Mesenteric fat pad (tissue), 1 donor: Measurements from ENCODE around the gene PEX19. TPM values are rescaled to one million over a fixed set of nuclear protein-coding genes. Genes with fewer than 3 reads are reported as not detected.

Source experiments
- DNase-seq: peaks from one replicate; pipeline ENCODE4 v3.0.0-alpha.2; 2020; ENCODE audit warnings: low spot score
- total RNA-seq: library from RNA; stranded (reverse); fragmentation: NEBNext Ultra II Directional; extraction: Animal tissue kit (Norgen Biotek cat#: 25700); gene quantifications from one replicate; pipeline ENCODE4 v1.2.1, GENCODE V29; 2021
- donor health status: DM: yes; HTN: yes; CAD: no.

The PEX19 gene
- total RNA-seq, 1 donor from 2014 or later: 144 TPM

DNA sequence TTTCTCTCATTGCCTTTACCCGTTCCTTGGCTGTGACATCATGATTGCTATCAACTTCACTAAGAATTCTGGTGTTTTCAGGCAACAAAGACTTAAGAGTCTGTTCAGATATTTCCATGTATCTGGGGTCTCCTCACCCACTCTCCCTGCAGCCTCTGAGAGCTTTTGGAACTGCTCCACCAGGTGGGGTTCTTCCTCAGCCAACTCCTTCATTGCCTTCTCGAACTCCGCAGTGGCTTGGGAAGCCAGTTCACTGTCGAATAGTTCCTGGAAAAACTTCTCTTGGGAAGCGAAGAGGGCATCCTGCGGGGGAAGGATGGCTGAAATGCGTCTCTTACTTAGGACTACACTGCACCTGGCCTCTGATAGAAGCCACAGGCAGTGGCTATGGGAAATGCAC is 2.1 kb downstream of the PEX19 start:
- no peak for DNase-seq

DNA sequence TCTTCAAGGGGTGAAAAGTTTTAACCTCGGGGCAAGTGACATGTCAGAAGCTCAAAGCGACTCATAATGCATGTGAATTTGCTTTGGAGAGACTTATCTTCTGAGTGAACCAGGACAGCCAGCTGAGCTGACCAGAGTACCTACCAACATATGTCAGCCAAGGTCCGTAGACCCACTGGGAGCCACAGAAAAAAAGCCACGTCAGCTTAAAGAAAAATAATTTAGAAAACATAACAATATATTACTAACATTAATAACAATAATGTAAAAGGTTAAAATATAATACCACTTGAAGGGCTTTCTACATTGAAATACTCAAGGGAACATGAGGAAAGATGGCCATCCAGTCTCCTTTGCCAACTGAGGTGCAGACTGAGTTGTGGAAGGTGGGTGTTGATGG is 6.9 kb downstream of the PEX19 start:
- no peak for DNase-seq

DNA sequence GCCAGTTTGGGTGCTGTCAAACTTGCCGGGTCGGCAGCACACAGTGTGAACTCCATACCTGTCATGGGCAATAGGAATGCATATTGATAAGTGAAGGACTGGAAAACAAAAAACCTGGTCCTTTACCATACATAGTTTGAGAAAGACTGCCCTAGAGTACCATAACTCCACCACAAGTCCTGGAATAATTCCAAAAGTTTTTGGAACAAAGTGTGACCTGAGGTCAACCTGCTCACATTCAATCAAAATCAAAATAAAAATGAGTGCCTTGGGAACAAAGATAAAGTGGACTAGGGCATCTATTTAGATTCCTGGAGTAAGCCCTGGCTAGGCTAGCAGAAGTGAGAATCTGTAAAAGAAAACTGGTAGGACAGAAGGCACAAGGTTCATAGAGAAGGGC is 7.6 kb downstream of the PEX19 start:
- DNase-seq: no peak

DNA sequence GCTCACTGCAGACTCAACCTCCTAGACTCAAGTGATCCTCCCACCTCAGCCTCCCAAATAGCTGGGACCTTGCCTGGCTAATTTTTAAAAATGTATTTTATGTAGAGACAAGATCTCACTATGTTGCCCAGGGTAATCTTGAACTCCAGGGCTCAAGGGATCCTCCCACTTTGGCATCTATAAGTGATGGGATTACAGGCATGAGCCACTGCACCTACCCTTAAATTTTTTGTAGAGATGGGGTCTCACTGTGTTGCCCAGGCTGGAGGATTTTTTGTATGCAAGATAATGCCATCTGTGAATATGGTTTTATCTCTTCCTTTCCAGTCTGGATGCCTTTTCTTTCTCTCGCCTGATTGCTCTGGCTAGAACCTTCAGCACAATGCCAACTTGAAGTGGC is 13.9 kb downstream of the PEX19 start:
- no peak for DNase-seq

DNA sequence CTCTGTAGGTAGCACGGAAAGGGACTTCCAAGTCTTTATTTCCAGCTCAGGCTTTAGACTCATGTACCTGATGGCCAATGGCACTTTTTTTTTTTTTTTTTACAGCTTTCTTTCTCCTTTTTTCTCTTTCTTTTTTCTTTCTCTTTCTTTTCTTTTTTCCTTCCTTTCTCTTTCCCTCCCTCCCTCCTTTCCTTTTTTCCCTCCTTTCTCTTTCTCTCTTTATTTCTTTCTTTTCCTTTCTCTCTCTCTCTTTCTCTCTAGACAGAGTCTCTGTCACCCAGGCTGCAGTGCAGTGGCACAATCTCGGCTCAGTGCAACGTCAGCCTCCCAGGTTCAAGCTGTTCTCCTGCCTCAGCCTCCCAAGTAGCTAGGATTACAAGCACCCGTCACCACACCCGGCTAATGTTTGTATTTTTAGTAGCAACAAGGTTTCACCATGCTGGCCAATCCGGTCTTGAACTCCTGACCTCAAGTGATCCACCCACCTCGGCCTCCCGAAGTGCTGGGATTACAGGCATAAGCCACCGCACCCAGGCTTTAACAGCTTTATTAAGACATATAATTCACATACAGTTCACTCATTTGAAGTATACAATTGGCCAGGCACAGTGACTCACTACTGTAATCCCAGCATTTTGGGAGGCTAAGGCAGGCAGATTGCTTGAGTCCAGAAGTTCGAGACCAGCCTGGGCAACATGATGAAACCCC is 17.5 kb downstream of the PEX19 start:
- no peak for DNase-seq

DNA sequence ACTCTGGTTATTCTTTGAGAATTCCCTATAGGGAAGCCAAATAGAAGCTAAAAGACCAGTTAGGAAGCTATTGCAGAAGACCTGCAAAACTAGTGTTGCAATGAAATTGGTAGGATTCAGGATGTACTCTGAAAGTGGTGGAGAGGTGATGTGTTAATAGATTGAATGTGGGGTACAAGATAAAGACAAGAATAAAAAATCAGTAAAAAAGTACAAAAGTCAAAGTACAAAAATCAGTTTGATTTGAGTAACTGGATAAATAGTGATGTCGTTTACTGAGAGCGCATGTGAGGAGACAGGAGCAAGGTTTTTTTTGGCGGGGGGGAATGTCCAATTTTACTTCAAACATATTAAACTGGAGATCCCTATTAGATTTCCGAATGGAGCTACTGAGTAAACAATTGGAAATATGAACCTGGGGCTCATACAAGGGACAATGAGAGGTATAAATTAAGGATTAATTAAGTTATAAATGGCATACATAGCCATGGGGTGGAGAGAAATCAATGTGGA is 20.1 kb downstream of the PEX19 start:
- no peak for DNase-seq

DNA sequence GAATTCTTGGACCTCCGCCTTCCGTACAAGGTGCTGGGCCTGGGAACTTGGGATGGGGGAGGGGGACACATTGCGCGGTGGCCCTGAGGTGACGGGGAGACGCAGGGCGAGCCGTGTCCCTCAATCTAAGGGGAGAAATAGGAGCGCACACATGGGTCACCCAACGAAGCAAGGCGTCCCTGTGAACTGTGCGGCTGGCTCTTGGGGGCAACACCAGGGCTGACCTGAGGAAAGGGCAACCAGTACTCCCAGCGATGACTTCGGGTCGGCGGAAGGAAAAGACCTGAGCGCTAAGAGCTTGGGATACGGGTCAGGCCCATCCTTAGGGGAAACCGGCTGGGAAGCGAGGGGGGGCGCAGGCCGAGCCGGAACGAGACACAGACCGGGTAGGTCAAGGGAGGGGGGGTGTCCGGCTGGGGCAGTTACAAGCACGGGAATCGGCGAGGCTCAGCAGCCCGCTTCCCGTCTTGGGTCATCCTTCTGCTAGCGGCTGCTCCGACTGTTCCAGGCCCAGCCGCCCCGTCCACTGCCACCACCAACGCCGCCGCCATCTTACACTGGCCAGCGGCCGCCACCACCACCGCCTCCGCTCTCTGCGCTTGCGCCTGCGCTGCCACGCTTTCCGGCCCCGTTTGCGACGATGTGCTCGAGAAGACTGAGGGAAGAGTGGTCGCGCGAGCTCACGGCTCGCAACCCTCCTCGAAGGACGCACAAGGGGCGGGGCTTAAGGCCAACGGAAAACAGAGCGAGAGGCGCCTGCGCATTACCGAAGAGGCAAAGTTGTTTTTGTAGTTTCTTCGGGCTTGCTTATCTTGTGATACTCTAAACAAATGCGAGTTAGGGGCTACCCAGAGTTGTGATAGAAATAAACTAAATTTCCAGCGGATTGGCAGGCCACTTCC is 22.8 kb downstream of the PEX19 start, which contains the start of gene DCAF8:
Gene DCAF8, minus strand, starts transcription at position 657 of the 902 bp plus-strand sequence. CDS start 18,541 bp downstream, outside the sequence.
- peak; percentile 99 for DNase-seq

DNA sequence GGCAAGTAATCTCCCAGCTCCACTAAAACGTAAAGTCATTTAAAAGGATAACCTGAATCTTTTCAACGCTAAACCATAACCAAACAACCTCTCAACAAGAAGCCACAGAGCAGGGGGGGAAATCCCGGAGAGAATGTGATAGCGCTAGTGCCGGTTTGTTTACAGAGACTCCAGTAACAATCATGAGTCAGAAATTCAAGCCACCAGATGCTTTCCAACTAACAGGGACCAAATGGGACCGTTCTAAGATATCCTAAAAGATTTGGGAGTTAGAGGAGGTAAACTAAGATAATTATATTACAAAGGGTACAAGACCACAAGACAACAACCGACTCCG is 23.4 kb downstream of the PEX19 start:
- no peak for DNase-seq

DNA sequence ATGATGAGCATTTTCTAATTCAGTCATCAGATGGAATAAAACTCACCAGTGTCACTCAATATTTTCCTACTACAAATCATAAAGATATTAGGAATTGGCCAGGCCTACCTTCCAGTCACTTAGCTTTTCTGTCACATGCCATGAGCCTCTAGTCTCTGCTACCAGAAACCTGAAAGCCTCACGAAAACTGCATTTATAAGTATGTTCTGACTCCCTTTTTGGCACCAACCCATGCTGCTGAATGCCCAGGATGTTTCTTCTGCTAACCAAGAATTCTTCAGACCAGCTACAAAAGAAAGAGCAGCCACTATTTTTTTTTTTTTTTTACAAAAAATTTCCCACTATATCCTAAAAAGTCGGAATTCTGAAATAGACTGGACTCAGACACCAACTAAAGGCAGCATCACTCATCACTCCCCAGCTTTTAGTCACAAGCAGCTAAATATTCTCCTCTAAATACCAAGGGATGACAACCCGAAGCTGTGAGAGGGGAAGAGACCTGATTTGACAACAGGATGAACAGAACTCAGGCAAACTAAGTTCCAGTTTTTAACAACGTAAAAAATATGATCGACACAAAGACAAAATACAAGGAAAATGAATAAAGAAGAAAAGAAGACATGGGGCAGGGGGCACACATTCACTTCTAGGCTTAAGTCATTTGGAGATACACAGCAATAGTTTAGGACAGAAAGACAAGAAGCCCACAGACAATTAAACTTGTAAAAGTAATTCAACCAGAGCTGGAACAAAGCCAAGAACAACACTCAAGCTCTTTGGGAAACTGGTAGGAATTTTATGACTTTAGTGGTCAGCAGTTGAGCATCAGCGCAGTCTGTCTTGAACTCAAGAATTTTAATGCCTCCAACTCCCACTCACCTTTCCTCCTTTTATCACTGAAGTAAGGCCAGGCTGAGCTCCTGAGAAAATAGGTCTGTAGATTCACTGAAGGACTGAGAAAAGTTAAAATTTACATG is 24.2 kb downstream of the PEX19 start:
- DNase-seq: no peak

DNA sequence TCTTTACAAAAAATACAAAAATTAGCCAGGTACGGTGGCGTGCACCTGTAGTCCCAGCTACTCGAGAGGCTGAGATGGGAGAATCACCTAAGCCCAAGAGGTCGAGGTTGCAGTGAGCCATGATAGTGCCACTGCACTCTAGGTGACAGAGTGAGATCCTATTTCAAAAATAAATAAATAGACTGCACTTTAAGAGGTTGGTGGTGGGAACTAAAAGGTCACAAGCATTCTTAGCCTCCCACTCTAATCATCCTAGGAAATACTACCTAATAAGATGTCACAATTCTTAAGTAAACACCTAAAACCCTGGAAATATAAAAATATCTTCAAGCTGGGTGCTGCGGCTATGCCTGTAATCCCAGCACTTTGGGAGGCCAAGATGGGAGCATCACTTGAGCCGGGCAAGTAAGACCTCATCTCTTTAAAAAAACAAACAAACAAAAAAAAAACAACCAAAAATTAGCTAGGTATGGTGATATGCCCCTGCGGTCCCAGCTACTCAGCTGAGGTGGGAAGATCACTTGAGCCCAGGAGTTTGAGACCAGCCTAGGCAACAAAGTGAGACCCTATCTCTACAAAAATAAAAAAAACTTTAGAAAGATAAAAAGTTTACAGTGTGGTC is 26.6 kb downstream of the PEX19 start:
- no peak for DNase-seq

DNA sequence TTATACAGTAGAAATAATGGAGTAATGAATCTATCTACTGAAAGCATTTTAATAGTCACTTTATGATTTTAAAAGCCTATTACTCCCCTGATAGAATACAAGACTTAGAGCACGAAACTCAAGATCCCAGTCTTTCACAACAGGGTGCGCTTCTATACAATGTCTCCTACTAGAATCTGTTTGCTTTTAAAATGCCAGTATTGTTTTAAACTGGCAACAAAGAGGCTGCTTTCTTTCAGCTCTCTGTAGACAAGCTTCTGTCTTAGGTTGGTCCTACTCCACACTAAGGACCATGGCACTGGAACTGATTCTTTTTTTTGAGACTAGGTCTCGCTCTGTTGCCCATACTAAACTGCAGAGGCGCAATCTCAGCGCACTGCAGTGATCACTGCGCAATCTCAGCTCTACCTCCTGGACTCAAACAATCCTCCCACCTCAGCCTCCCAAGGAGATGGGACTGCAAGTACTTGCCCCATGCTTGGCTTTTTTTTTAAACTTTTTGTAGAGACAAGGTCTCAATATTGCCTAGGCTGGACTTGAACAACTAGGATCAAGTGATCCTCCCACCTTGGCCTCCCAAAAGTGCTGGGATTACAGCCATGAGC is 27.4 kb downstream of the PEX19 start:
- DNase-seq: no peak

DNA sequence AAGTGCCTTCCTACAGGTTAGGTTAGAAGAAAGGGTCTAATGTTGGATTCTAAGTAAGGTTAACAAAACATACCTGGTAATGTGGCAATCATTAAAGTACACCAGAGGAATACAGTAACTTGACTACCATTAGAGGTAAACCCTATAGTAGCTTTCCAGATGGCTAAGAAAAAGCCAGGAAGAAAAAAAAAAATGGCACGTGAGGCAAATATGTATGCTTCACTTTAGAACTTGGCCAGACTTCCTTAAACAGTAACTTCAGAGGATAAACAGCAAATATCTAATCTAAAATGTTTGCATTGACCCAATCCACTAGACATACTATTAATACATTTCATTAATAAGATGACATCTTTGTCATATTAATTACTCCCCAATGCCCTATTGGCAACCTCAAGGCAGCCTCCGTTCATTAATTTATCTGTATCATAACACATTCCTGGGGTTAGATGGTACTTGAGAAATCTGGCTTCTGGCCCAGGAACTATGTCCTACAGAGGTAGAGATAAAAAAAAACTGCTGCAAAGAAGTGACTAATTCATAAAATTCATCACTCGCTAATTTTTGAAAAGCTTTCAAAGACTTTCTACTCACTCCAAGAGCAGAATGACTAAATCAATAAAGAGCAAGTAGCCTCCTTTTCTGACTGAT is 28.4 kb downstream of the PEX19 start:
- DNase-seq: no peak

DNA sequence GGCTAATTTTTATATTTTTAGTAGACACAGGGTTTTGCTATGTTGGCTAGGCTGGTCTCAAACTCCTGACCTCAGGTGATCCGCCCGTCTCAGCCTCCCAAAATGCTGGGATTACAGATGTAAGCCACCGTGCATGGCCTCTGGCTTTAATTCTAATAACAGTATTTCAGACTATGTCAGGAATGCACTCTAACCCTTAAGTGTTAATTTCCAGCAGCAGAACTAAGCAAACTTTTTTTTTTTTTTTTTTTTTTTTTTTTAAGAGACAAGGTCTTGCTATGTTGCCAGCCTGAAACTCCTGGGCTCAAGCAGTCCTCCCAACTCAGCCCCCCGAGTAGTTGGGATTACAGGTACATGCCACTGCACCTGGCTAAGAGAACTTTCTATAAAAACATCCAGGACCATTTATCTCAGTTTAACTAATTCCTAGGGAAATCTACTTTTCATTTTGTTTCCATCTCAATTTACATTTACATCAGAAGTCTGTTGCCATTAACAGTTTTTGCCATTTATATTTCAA is 29.1 kb downstream of the PEX19 start:
- no peak for DNase-seq

DNA sequence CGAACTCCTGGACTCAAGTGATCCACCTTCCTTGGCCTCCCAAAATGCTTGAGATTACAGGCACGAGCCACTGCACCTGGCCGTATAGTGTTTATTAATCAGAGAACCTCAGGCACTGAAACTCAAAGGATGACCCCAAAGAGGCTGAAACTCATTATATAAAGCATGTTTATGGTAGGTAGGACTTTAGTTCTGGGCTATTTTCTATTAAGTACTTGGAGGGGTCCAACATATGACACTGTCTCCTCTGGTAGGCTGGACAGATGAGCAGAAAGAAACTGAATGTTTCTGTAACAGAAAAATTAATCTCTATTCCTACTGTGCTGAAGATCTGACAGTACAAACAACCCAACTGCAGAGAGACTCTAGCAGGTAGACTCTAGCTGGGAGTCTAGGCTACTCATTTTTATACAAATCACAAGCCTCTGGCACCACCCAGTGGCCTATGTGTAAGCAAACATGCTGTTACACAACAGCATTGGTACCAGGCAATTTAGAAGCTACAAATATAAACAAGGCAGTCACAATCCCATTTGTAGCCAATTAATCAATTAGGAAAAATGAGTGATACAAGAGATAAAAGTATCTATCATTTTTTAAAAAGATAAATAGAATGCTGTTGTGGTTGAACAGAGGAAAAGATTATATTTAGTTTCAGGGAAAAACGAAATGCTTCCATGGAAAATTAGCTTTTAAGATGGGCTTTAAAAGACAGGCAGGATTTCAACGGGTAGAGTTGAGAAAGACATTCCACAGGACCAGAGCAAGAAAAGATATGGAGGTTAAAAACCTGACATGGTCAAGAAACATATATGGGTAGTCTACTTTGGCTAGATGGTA is 33.0 kb downstream of the PEX19 start:
- DNase-seq: no peak

DNA sequence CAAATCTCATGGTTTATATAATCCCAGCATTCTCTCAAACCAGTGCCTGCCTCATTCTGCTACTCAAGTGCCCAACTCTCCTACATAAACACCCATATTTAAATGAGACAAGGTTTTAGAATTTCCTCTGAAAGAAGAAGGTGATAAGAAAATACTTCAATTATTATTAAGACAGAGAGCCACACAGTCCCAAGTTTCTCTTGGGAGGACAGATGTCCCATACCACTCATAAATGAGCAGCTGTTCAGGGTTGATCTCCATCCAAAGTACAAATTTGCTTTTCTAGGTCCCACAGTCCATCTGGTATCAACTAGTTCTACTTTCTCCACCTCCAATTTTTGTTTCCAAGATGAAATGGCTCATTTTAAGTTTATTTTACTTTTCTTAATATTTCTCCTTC is 33.9 kb downstream of the PEX19 start:
- DNase-seq: no peak

DNA sequence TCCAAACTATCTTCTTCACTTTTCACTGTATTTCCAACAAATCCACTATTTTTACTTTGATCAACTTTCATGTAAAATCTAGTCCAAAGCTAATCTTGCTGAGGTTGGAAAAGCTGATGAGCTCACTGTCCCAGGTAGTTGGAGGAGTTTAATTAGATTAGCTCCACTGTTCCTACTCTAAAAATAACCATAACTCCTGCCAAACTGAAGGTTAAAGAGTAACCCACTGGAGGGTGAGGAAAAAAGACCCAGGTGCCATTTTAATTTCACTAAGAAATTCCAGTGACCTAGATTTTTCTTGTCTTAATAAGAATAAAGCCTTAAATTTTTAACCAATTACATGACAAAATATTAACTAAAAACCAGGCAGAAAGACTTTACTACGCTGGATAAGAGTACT is 37.9 kb downstream of the PEX19 start:
- no peak for DNase-seq

DNA sequence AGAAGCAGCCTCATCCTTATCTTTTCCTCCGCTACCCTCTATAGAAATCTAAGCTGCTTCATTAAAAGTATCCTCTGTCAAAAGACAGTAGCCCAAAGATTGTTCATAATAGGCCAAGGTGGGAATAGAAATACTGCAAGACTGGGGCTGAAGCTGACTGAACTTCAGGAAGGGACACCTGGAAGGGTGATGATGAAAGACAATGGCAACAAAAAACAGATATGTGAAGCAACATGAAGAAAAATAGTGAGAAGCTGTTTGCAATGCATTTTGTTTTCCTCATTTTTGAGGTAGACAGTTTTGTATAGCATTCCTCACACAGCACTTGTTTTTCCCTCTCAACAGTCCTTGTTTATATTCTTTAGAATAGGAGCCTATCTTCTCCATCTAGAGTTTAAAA is 39.5 kb downstream of the PEX19 start:
- no peak for DNase-seq

DNA sequence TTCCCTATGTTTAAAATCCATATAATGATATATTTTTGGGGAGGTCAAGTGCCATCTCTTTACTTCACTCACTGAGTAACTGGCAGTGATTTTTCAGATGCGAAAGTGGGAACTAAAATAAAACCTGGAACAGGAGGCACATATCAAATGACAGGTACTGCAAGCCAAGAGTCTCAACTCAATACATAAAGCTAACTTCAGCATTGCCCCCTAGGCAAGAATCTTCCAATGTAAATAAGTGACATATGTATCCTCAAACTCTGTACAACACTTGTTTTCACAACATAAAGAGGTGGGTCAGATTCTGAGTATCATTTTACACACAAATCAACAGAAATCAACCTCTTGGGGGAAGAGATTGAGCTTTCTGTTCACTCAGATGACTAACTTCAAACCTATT is 40.7 kb downstream of the PEX19 start:
- DNase-seq: no peak

DNA sequence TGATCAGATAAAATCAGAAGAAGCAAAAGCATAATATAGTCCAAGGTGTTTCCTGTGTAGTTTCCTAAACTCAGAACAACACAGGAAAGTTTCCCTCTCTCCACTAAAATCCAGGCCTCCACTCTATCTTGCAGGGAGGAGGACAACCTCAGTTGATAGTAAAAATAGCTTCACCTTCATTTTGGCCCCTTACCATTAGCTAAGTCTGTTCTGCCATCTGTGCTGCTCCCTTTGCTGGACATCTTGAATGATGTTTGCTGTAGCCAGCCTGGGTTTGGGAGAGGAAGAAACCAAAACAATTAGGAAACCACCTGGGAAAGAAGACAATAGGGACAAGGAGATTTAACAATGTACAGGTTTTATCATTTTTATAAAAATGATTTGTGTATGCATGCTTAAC is 41.2 kb downstream of the PEX19 start:
- DNase-seq: no peak
